AG04450 (cell line): ENCODE measurements around the gene SUPV3L1. TPM values are rescaled to one million over a fixed set of nuclear protein-coding genes. Genes with fewer than 3 reads are reported as not detected.

Experiments used
- CTCF ChIA-PET: fragments of 300-600, 350-600 bp; formaldehyde crosslinking; extraction: SDS; loops from one replicate; lab custom pipeline; 2022; ENCODE audit warnings: antibody characterized with exemption, inconsistent platforms; lab: Charles Lee
- POLR2A ChIA-PET: fragments of 350-600 bp; formaldehyde crosslinking; extraction: SDS; loops from one replicate; lab custom pipeline; 2021; ENCODE audit warnings: antibody characterized with exemption, inconsistent platforms; lab: Yijun Ruan, JAX
- DNase-seq: peaks from one replicate; pipeline ENCODE4 v3.0.0-alpha.2; 2011; ENCODE audit warnings: low read depth, low spot score
- H3K27ac ChIP-seq: one replicate; pipeline ENCODE4 v1.5.1; 2012; ENCODE audit warnings: low read depth, low read length, control low read depth
- H3K27me3 ChIP-seq: one replicate; pipeline ENCODE4 v1.6.0; 2012; ENCODE audit warnings: low read length; ENCODE audit not compliant: control insufficient read depth, insufficient read depth
- H3K4me3 ChIP-seq: 2 replicates; pipeline ENCODE4 v1.5.1; 2011; ENCODE audit warnings: mild to moderate bottlenecking, low read depth, low read length, control low read depth
- H3K9me3 ChIP-seq: 2 replicates; pipeline ENCODE4 v1.5.1; 2012; ENCODE audit warnings: low read length; ENCODE audit not compliant: control insufficient read depth, insufficient read depth
- CTCF ChIP-seq: IDR thresholded peaks from 2 replicates; pipeline ENCODE4 v1.5.1; 2011; ENCODE audit warnings: low read depth, low read length, control low read depth, inconsistent platforms
- polyA plus RNA-seq: library from polyadenylated mRNA; depleted of rRNA; stranded (reverse); fragments of >200 nt; gene quantifications from 2 replicates; pipeline ENCODE4 v1.2.3, GENCODE V29; 2011; rRNA removed

The SUPV3L1 gene
- polyA plus RNA-seq, 1 experiment, result 31.8 TPM

DNA sequence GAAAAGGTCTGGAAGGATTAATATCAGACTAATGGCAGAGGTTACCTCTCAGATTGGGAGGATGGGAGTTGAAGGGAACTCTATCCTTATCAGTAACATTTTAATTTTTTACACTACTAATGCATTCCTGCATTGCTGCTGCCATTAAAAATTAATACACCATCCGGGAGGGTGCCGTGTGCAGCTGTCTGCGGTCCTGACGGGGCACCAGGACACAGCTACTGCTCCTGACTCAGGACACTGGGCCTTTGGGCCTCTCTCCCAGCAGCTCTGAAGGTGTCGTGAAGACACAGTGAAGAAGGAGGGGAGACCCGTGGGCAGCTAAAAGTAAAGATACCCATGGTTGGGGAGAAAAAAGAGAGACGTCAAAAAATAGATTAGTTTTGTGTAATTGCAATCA lies 74.8 kb downstream of the SUPV3L1 start:
- Histone ChIP-seq H3K9me3 (no peaks in the 10 kb centered on the region; the same call in 1 of the 2 replicates), H3K27ac (no peak overlapping the region), H3K4me3 (no peak overlapping the region), H3K27me3 (peaks cover 12% of the 10 kb centered on the region)
- no peak for DNase-seq
- ChIA-PET CTCF (interaction anchor here (0.6 kb wide), 1 partner anchor 383 kb away, joined by 3 read pairs; no protein-coding TSS in a partner anchor), POLR2A (no interaction called here)
- TF ChIP-seq CTCF, result no peak

Other genes with a start within 250 kb of the SUPV3L1 start
- gene DDX21, start 224.1 kb upstream of the SUPV3L1 start, polyA plus RNA-seq, result 46.5 and 62.3 TPM in 2 replicates
- 38.5 and 53.9 TPM in 2 replicates for gene KIFBP, start 191.4 kb upstream of the SUPV3L1 start, polyA plus RNA-seq
- 137 and 154 TPM in 2 replicates for gene SRGN, start 92.1 kb upstream of the SUPV3L1 start, polyA plus RNA-seq
- 26.9 and 44.4 TPM in 2 replicates for gene VPS26A, start 56.1 kb upstream of the SUPV3L1 start, polyA plus RNA-seq
- gene HKDC1, start 40.1 kb downstream of the SUPV3L1 start, polyA plus RNA-seq, result 0.47 and 0.83 TPM in 2 replicates
- gene HK1, start 98.3 kb downstream of the SUPV3L1 start, polyA plus RNA-seq, result 31.9 and 37.4 TPM in 2 replicates
- 0.10 TPM in 1 of 2 replicates, not detected in the other for gene TACR2, start 236.7 kb downstream of the SUPV3L1 start, polyA plus RNA-seq